Epithelial cell of esophagus (primary cell): ENCODE results near the gene TM9SF3.

ENCODE experiments used
- DNase-seq: peaks from one replicate; pipeline ENCODE4 v3.0.0; 2010; ENCODE audit warnings: low read depth
- H3K4me3 ChIP-seq: 2 replicates; pipeline ENCODE4 v1.5.1; 2011; ENCODE audit warnings: mild to moderate bottlenecking, low read length, control low read depth
- CTCF ChIP-seq: IDR thresholded peaks from 2 replicates; pipeline ENCODE4 v1.5.1; 2011; ENCODE audit warnings: low read depth, mild to moderate bottlenecking, low read length, control low read depth, inconsistent platforms; ENCODE audit not compliant: insufficient read depth; ENCODE audit errors: missing control alignments

TM9SF3 gene

GRCh38 chr10:96586419-96587263, at the start of gene TM9SF3:
Gene TM9SF3, minus strand, starts transcription at chr10:96587012. Its CDS starts 177 bp downstream, at chr10:96586835.
- DNase-seq, result peak; percentile 89
- TF ChIP-seq CTCF, result no peak
- H3K4me3 ChIP-seq, result peak within 1 kb of the TSS; percentile 86

GRCh38 chr10:96636551-96636950, 49.7 kb upstream of the TM9SF3 start:
- TF ChIP-seq CTCF, result no peak
- no peak for DNase-seq
- no peak overlapping the region for H3K4me3 ChIP-seq

DNA sequence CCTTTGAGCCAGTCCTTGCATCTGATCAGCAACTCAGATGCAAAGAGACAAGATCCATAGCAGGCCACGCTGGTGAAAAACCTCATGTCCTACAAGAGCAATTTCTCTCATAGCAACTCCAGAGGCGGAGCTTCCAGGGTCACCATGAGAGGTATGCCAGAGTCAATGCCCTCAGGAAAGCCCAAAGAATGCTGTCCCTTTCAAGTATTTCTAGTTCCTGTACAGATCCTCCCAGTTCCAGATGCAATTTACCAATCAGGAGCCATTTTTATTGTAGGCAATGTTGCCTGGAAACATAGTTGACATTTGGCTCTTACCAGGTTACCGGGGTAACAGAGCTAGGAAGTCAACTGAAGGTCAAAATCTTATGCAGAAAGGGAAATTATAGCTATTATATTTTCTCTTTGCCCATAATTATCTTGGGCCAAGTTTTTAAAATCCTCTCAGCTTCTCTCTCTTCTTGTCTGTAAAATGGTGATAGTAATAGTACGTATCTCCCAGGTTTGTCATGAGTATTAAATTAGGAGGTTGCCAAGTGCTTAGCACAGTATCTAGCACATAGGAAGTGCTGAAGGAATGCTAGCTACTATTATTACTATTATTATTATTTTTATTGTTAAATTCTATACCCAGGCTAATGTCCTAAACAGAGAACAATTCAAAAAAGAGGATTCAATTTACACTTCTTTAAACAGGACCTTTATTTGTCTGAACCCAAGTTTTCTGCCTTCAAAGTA, 46.3 kb upstream of the TM9SF3 start:
- no peak overlapping the region for H3K4me3 ChIP-seq
- peak; percentile 24 for DNase-seq
- TF ChIP-seq CTCF, result no peak

DNA sequence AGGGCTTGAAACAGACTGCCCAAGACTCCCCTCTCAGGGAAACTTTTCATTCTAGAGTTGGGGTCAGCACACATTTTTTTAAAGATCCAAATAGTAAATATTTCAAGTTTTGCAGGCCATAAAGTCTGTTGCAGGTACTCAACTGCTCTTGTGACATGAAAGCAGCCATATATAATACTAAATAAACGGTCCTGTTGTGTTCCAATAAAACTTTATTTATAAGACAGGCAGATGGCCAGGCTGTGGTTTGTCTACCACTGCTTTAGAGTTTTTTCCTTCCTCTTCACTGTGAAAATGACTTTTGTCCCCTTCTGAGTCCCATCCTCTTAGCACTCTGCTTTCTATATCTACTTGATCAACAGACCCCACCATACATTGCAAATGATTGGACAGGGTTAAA, 40.5 kb upstream of the TM9SF3 start:
- no peak for TF ChIP-seq CTCF
- H3K4me3 ChIP-seq, result no peak overlapping the region
- DNase-seq, result no peak

DNA sequence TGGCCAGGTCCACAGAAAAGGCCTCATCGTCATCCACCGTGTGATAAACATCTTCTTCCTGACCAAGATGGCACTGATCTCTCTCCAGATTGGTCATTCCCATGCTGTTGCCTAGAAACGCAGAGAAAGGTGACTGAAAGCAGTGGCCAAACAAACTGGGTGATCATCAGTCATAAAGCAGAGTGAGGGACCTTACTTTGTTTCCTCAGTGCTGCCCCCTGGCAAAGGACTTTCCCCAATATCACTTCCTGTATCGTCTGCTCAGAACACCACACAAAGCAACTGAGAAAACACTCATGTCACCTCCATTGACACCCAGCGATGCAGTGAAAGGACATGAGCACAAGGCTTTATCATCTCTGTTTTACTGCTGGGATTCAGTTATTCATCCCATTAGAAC, 40.0 kb upstream of the TM9SF3 start:
- H3K4me3 ChIP-seq, result no peak overlapping the region
- peak; percentile 4 for TF ChIP-seq CTCF
- DNase-seq, result no peak

DNA sequence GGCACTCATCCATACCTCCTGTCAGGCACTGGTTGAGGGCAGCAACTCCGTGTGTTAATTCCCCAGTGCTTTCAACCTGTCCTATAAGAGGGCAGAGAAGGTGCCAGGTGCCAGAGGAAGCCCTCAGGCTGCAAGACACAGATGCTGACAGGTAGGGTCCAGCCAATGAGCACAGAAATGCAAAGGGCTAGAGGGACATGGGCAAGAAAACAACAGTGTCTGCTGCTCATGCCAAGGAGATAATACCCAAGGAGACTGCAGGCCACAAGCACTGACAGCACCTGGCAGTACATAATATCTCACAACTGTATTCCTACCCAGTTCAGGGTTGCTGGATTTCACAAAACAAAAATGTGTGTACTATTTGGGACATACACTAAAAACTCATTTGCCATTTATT, 38.4 kb upstream of the TM9SF3 start:
- DNase-seq, result no peak
- no peak overlapping the region for H3K4me3 ChIP-seq
- no peak for TF ChIP-seq CTCF
